ENCODE data around the gene SOBP. TPM values are rescaled to one million over a fixed set of nuclear protein-coding genes. Genes with fewer than 3 reads are reported as not detected.

Gene SOBP
- total RNA-seq, 6 donors from 2014 or later: 4.4 to 25.1 (median 12.4) TPM

DNA sequence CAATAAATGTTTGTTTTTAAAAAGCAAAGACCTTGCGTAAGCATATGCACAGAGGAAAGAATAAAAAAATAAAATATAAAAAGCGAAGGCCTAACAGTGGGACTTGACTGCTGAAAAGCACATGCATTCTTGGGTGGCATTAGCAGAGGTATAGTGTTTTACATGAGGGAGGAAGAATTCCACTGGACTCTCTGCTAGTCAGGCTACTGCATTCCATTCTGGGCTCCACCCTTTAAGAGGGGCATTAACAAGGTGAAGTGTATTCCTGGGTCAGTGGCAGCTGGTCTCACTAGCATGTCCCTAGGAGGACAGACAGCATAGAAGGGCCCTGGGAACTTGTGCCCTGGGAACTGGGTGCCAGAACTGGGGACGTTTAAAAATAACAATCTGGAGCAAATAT is 134.1 kb downstream of the SOBP start:
- WGBS, 2 donors: 81 to 83% methylated on average over 3 of the region's 3 CpGs
- H3K9me3 ChIP-seq: no peaks in the 10 kb centered on the region
- no peak overlapping the region for H3K27ac ChIP-seq

DNA sequence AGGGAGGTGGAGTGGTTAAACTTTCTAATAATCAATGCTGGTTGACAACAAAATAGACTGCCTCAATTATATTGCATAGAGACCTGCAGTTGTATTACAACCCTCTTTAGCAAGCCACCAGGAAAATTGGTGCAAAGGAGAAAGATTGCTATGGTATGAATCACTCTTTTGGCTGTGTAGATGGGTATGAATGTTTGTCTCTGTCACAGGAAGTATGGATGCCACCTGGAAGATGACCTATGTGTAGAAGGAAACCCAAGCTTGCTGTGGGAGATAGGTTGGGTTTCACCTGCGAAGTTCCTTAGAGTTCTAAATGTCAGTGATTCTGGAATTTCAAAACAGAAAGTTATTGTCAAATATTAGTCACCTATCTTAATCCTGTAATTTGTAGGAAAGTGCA is 134.6 kb downstream of the SOBP start:
- Histone ChIP-seq H3K4me1 (peaks cover 2 to 14% (median 8%) of the 10 kb centered on the region in 4 donors), H3K27me3 (no peaks in the 10 kb centered on the region), H3K27ac (no peak overlapping the region), H3K9me3 (no peaks in the 10 kb centered on the region), H3K4me3 (no peak overlapping the region), H3K36me3 (no peaks in the 10 kb centered on the region)
- WGBS, 2 donors: 90 to 97% methylated on average over 1 of the region's 1 CpG
- TF ChIP-seq, protein P1, sequence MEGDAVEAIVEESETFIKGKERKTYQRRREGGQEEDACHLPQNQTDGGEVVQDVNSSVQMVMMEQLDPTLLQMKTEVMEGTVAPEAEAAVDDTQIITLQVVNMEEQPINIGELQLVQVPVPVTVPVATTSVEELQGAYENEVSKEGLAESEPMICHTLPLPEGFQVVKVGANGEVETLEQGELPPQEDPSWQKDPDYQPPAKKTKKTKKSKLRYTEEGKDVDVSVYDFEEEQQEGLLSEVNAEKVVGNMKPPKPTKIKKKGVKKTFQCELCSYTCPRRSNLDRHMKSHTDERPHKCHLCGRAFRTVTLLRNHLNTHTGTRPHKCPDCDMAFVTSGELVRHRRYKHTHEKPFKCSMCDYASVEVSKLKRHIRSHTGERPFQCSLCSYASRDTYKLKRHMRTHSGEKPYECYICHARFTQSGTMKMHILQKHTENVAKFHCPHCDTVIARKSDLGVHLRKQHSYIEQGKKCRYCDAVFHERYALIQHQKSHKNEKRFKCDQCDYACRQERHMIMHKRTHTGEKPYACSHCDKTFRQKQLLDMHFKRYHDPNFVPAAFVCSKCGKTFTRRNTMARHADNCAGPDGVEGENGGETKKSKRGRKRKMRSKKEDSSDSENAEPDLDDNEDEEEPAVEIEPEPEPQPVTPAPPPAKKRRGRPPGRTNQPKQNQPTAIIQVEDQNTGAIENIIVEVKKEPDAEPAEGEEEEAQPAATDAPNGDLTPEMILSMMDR (IDR thresholded peaks at IDR 0.05): no peak
- TF ChIP-seq EP300 (IDR thresholded peaks at IDR 0.05) (no peak), POLR2A (IDR thresholded peaks at IDR 0.05) (no peak), POLR2AphosphoS5 (IDR thresholded peaks at IDR 0.05) (no peak)
- no peak for ATAC-seq (ENCODE audit: low FRiP score in 2 of 2)
- no peak for DNase-seq

More for the DNA sequence above, 134.1 kb downstream of the SOBP start:
- peak in 1 of 2 donors; percentile 55 for ATAC-seq (ENCODE audit: low FRiP score in 2 of 2)
- TF ChIP-seq EP300 (IDR thresholded peaks at IDR 0.05): no peak
- no peak for TF ChIP-seq POLR2AphosphoS5 (IDR thresholded peaks at IDR 0.05)
- TF ChIP-seq POLR2A (IDR thresholded peaks at IDR 0.05): no peak
- TF ChIP-seq, protein P1 (IDR thresholded peaks at IDR 0.05): no peak
- Histone ChIP-seq H3K4me1 (peaks cover 0 to 9% (median 4%) of the 10 kb centered on the region in 4 donors), H3K4me3 (no peak overlapping the region), H3K36me3 (no peaks in the 10 kb centered on the region), H3K27me3 (no peaks in the 10 kb centered on the region)
- DNase-seq: no peak

DNA sequence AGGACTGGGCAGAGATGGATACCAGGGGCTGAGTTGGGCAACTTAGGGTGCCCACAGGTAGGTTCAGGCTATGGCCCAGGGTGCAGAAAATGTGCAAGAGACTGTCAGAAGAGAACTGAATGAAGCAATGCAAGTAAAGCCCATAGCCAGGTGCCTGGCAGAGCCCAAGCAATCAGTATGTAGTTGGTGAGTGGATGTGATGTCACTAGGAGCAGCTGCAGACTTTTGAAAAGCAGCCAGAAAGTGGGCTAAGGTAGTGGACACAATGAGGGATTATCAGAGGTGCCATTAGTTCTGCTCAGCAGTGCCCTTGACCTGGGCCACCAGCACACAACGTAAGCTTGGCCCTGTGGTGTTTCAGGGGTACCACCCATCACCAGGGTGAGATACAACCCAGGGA is 135.3 kb downstream of the SOBP start:
- no peaks in the 10 kb centered on the region for H3K36me3 ChIP-seq
- no peaks in the 10 kb centered on the region for H3K27me3 ChIP-seq
- peaks cover 6 to 17% (median 12%) of the 10 kb centered on the region in 4 donors for H3K4me1 ChIP-seq
- H3K4me3 ChIP-seq: no peak overlapping the region
- H3K27ac ChIP-seq: no peak overlapping the region
- WGBS, 2 donors: 86 to 94% methylated on average over 1 of the region's 1 CpG
- no peak for DNase-seq
- no peak for ATAC-seq (ENCODE audit: low FRiP score in 2 of 2)
- H3K9me3 ChIP-seq: no peaks in the 10 kb centered on the region
- TF ChIP-seq POLR2AphosphoS5 (IDR thresholded peaks at IDR 0.05) (no peak), POLR2A (IDR thresholded peaks at IDR 0.05) (no peak), EP300 (IDR thresholded peaks at IDR 0.05) (no peak)
- TF ChIP-seq, protein P1 (IDR thresholded peaks at IDR 0.05): no peak

DNA sequence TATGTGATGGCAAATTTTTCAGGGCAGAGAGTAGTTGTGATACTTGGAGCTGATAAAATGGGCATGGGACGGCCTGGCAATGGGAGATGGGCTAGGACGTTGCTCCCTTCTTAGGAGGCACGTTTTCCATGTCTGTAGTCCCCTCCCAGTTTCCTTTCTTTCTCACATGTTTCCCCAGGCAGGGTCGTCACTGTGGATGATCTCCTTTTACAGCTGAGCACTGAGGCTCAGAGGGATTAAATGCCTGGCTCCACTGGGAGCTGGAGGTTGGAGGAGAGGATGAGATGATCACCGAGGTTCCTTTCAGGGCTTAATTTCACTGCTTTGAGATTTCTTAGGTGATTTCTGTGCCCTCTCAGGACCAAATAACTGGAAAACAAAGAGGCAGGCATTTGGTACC is 136.7 kb downstream of the SOBP start:
- peaks cover 6 to 12% (median 8%) of the 10 kb centered on the region in 4 donors for H3K4me1 ChIP-seq
- no peak overlapping the region for H3K27ac ChIP-seq
- DNase-seq (no peak), ATAC-seq (ENCODE audit: low FRiP score in 2 of 2) (no peak)
- WGBS, 2 donors: 88 to 92% methylated on average over 5 of the region's 5 CpGs
- no peak overlapping the region for H3K4me3 ChIP-seq
- TF ChIP-seq EP300 (IDR thresholded peaks at IDR 0.05) (no peak), POLR2A (IDR thresholded peaks at IDR 0.05) (no peak), POLR2AphosphoS5 (IDR thresholded peaks at IDR 0.05) (no peak)
- TF ChIP-seq, protein P1 (IDR thresholded peaks at IDR 0.05): no peak
- H3K9me3 ChIP-seq: no peaks in the 10 kb centered on the region
- H3K27me3 ChIP-seq: no peaks in the 10 kb centered on the region
- H3K36me3 ChIP-seq: no peaks in the 10 kb centered on the region

DNA sequence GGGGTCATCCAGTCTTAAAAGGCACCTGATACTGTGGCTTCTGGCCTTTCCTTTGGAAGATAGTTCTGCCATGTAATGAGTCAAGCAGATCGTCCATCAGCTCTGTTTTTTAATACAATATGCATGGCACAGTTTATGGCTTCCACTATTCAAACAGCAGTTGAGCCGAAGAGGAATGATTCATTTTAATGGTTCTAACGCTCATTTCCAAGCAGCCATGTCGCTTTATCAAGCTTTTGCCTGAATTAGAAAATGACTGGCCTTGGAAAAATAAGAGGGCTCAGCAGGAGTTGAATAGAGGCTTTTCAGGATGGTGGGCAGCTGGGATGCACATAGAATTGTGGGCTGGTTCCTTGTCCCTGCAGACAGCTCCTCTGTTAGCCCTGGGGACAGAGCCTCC is 138.1 kb downstream of the SOBP start:
- TF ChIP-seq EP300 (IDR thresholded peaks at IDR 0.05) (no peak), POLR2A (IDR thresholded peaks at IDR 0.05) (no peak), POLR2AphosphoS5 (IDR thresholded peaks at IDR 0.05) (no peak)
- TF ChIP-seq, protein P1 (IDR thresholded peaks at IDR 0.05): no peak

More for the DNA sequence above, 138.1 kb downstream of the SOBP start:
- no peak for ATAC-seq (ENCODE audit: low FRiP score in 2 of 2)
- Histone ChIP-seq H3K36me3 (no peaks in the 10 kb centered on the region), H3K4me1 (peaks cover 6 to 9% (median 7%) of the 10 kb centered on the region in 4 donors), H3K4me3 (no peak overlapping the region), H3K9me3 (no peaks in the 10 kb centered on the region), H3K27me3 (no peaks in the 10 kb centered on the region), H3K27ac (no peak overlapping the region)
- no peak for DNase-seq
- WGBS, 2 donors: 91 to 93% methylated on average over 4 of the region's 4 CpGs

Measured in upper lobe of left lung (tissue), 6 donors.